Measurements from ENCODE around the gene CST1. TPM values are rescaled to one million over a fixed set of nuclear protein-coding genes. Genes with fewer than 3 reads are reported as not detected.
"Not testable (repeated sequence)": the region's sequence is repeated elsewhere in the genome, so short reads cannot be mapped to it uniquely, and the experiment has no call there.

The CST1 gene
- total and polyA plus RNA-seq, 4 donors = not detected

DNA sequence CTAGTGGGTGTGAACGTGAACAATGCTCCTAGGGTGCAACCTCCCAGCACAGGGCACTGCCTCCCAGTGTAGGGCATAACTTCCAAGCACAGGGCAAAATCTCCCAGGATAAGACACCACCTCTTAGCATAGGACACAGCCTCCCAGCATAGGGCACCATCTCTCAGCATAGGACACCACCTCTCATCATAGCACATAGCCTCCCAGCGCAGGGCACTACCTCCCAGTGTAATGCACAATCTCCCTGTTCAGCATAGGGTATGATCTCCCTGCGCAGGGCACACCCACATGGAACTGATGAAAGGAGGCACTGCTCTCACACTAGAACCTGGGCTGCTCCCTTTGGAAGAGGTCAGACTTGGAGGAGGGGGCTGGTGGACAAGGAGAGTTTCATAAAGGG, 21.3 kb upstream of the CST1 start:
- no peak for DNase-seq (ENCODE audit: low spot score)
- WGBS = 75% methylated on average over 3 of the region's 3 CpGs
- H3K4me3 ChIP-seq (ENCODE audit: low read depth in 1 of 3, low read length in 3 of 3) = no peak overlapping the region

DNA sequence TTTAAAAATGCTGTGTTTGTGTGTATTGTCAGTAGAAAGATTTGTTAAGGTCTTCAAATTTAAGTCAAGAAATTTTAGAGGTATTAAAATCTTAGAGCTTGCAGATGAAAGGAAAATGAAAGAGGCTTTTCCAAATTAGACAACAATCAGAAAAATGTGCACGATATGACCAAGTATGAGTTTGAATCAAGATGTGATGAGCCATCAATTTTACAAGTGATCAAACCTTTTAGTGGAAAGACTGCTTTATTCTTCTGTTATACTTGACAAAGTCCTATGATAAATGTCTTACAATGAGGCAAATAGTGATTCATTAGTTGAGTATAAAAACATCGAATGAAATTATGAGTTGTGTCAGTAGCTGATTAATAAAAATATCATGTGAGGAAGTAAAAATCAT, 19.6 kb upstream of the CST1 start:
- Histone ChIP-seq H3K9ac (ENCODE audit: low read depth in 1 of 2, low read length in 2 of 2) (no peak overlapping the region), H3K27ac (ENCODE audit: low read depth in 1 of 2, low read length in 2 of 2) (no peak overlapping the region), H3K4me1 (ENCODE audit: control insufficient read depth in 4 of 4, insufficient read depth in 4 of 4, low read length in 3 of 4) (no peaks in the 10 kb centered on the region), H3K4me3 (ENCODE audit: low read depth in 1 of 3, low read length in 3 of 3) (no peak overlapping the region), H3K27me3 (ENCODE audit: control insufficient read depth in 4 of 4, insufficient read depth in 4 of 4, low read length in 3 of 4) (no peaks in the 10 kb centered on the region), H3K9me3 (ENCODE audit: control insufficient read depth in 4 of 4, low read length in 3 of 4) (no peaks in the 10 kb centered on the region), H3K36me3 (ENCODE audit: control insufficient read depth in 4 of 4, insufficient read depth in 3 of 4, low read depth in 1 of 4, low read length in 3 of 4) (no peaks in the 10 kb centered on the region)
- TF ChIP-seq EGR1 (IDR thresholded peaks at IDR 0.05; ENCODE audit: low read depth in 2 of 2) = no peak
- WGBS = 86% methylated on average over 2 of the region's 2 CpGs
- no peak for DNase-seq (ENCODE audit: low spot score)

More for the DNA sequence above, 21.3 kb upstream of the CST1 start:
- H3K9me3 ChIP-seq (ENCODE audit: control insufficient read depth in 4 of 4, low read length in 3 of 4) = no peaks in the 10 kb centered on the region
- TF ChIP-seq RAD21 (IDR thresholded peaks at IDR 0.05) (no peak), FOXA2 (IDR thresholded peaks at IDR 0.05) (no peak), YY1 (IDR thresholded peaks at IDR 0.05) (no peak), HNF4A (conservative IDR thresholded peaks at IDR 0.05) (no peak), SP1 (IDR thresholded peaks at IDR 0.05) (no peak), TAF1 (conservative IDR thresholded peaks at IDR 0.05) (no peak), EGR1 (IDR thresholded peaks at IDR 0.05; ENCODE audit: low read depth in 2 of 2) (no peak)
- TF ChIP-seq, protein P1, sequence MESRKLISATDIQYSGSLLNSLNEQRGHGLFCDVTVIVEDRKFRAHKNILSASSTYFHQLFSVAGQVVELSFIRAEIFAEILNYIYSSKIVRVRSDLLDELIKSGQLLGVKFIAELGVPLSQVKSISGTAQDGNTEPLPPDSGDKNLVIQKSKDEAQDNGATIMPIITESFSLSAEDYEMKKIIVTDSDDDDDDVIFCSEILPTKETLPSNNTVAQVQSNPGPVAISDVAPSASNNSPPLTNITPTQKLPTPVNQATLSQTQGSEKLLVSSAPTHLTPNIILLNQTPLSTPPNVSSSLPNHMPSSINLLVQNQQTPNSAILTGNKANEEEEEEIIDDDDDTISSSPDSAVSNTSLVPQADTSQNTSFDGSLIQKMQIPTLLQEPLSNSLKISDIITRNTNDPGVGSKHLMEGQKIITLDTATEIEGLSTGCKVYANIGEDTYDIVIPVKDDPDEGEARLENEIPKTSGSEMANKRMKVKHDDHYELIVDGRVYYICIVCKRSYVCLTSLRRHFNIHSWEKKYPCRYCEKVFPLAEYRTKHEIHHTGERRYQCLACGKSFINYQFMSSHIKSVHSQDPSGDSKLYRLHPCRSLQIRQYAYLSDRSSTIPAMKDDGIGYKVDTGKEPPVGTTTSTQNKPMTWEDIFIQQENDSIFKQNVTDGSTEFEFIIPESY (IDR thresholded peaks at IDR 0.05) = no peak
- TF ChIP-seq, protein P2, sequence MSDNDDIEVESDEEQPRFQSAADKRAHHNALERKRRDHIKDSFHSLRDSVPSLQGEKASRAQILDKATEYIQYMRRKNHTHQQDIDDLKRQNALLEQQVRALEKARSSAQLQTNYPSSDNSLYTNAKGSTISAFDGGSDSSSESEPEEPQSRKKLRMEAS (IDR thresholded peaks at IDR 0.05) = no peak
- TF ChIP-seq, protein P3, sequence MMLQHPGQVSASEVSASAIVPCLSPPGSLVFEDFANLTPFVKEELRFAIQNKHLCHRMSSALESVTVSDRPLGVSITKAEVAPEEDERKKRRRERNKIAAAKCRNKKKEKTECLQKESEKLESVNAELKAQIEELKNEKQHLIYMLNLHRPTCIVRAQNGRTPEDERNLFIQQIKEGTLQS (IDR thresholded peaks at IDR 0.05) = no peak
- H3K36me3 ChIP-seq (ENCODE audit: control insufficient read depth in 4 of 4, insufficient read depth in 3 of 4, low read depth in 1 of 4, low read length in 3 of 4) = no peaks in the 10 kb centered on the region
- H3K27ac ChIP-seq (ENCODE audit: low read depth in 1 of 2, low read length in 2 of 2) = no peak overlapping the region
- H3K4me1 ChIP-seq (ENCODE audit: control insufficient read depth in 4 of 4, insufficient read depth in 4 of 4, low read length in 3 of 4) = no peaks in the 10 kb centered on the region
- no peaks in the 10 kb centered on the region for H3K27me3 ChIP-seq (ENCODE audit: control insufficient read depth in 4 of 4, insufficient read depth in 4 of 4, low read length in 3 of 4)
- no peak overlapping the region for H3K9ac ChIP-seq (ENCODE audit: low read depth in 1 of 2, low read length in 2 of 2)

DNA sequence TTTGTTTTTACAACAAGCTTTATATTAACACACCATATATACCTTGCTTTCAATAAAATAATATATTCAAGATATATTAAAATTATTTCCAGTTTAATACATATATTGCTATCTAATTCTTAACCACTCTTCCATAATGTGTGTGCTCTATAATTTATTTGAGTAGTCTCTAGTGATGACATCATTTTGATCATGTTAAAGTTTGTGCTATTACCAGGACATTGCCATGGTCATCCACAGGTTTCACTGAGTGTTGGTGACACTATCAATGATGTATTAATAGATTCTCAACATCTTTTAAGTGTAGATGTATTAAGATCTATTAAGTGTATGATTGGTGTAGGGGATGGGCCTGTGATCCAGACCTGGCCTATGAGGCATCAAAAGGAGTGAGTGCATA, 17.8 kb upstream of the CST1 start:
- H3K36me3 ChIP-seq (ENCODE audit: control insufficient read depth in 4 of 4, insufficient read depth in 3 of 4, low read depth in 1 of 4, low read length in 3 of 4); H3K9ac ChIP-seq (ENCODE audit: low read depth in 1 of 2, low read length in 2 of 2); H3K4me1 ChIP-seq (ENCODE audit: control insufficient read depth in 4 of 4, insufficient read depth in 4 of 4, low read length in 3 of 4); H3K27ac ChIP-seq (ENCODE audit: low read depth in 1 of 2, low read length in 2 of 2); H3K27me3 ChIP-seq (ENCODE audit: control insufficient read depth in 4 of 4, insufficient read depth in 4 of 4, low read length in 3 of 4); DNase-seq (ENCODE audit: low spot score); H3K9me3 ChIP-seq (ENCODE audit: control insufficient read depth in 4 of 4, low read length in 3 of 4); H3K4me3 ChIP-seq (ENCODE audit: low read depth in 1 of 3, low read length in 3 of 3): not testable (repeated sequence)

DNA sequence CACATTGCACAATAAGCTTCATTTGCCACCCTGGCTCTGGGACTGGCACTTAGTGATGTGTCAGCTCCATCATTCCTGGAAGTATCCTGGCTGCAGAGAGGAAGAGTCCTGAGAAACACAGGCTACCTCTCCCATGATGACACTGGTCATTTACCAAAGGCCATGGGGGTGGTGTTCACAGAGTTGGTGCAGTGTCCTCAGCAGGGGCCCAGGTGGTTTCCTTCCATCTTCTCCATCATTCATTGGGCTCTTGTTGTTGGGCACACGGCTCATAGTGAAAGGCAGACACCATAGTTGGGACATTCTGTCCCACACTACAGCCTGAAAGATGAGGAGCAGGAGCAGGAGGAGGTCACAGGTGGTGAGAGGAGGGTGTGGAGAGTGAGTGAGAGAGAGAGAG, 15.8 kb upstream of the CST1 start:
- no peak for DNase-seq (ENCODE audit: low spot score)
- Histone ChIP-seq H3K9me3 (ENCODE audit: control insufficient read depth in 4 of 4, low read length in 3 of 4) (no peaks in the 10 kb centered on the region), H3K27me3 (ENCODE audit: control insufficient read depth in 4 of 4, insufficient read depth in 4 of 4, low read length in 3 of 4) (peaks cover 0 to 8% (median 0%) of the 10 kb centered on the region in 4 donors), H3K27ac (ENCODE audit: low read depth in 1 of 2, low read length in 2 of 2) (no peak overlapping the region), H3K4me1 (ENCODE audit: control insufficient read depth in 4 of 4, insufficient read depth in 4 of 4, low read length in 3 of 4) (no peaks in the 10 kb centered on the region), H3K9ac (ENCODE audit: low read depth in 1 of 2, low read length in 2 of 2) (no peak overlapping the region), H3K4me3 (ENCODE audit: low read depth in 1 of 3, low read length in 3 of 3) (no peak overlapping the region), H3K36me3 (ENCODE audit: control insufficient read depth in 4 of 4, insufficient read depth in 3 of 4, low read depth in 1 of 4, low read length in 3 of 4) (no peaks in the 10 kb centered on the region)
- TF ChIP-seq, protein P2 (IDR thresholded peaks at IDR 0.05) = no peak
- TF ChIP-seq, protein P3 (IDR thresholded peaks at IDR 0.05) = no peak
- TF ChIP-seq SP1 (IDR thresholded peaks at IDR 0.05) (no peak), RXRA (IDR thresholded peaks at IDR 0.05) (no peak), NR2F2 (IDR thresholded peaks at IDR 0.05) (no peak), EGR1 (IDR thresholded peaks at IDR 0.05; ENCODE audit: low read depth in 2 of 2) (no peak), RAD21 (IDR thresholded peaks at IDR 0.05) (no peak), FOXA2 (IDR thresholded peaks at IDR 0.05) (no peak), FOXA1 (IDR thresholded peaks at IDR 0.05) (no peak), TAF1 (conservative IDR thresholded peaks at IDR 0.05) (no peak), YY1 (IDR thresholded peaks at IDR 0.05) (no peak)
- TF ChIP-seq, protein P4, sequence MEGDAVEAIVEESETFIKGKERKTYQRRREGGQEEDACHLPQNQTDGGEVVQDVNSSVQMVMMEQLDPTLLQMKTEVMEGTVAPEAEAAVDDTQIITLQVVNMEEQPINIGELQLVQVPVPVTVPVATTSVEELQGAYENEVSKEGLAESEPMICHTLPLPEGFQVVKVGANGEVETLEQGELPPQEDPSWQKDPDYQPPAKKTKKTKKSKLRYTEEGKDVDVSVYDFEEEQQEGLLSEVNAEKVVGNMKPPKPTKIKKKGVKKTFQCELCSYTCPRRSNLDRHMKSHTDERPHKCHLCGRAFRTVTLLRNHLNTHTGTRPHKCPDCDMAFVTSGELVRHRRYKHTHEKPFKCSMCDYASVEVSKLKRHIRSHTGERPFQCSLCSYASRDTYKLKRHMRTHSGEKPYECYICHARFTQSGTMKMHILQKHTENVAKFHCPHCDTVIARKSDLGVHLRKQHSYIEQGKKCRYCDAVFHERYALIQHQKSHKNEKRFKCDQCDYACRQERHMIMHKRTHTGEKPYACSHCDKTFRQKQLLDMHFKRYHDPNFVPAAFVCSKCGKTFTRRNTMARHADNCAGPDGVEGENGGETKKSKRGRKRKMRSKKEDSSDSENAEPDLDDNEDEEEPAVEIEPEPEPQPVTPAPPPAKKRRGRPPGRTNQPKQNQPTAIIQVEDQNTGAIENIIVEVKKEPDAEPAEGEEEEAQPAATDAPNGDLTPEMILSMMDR (IDR thresholded peaks at IDR 0.05; ENCODE audit: low read depth, low read length, missing input control) = no peak
- TF ChIP-seq, protein P1 (IDR thresholded peaks at IDR 0.05) = no peak
- 75% methylated on average over 1 of the region's 1 CpG for WGBS

Measured in liver (tissue), 9 donors.